ENCODE data around the gene FREM1. TPM values are rescaled to one million over a fixed set of nuclear protein-coding genes. Genes with fewer than 3 reads are reported as not detected.

Gene FREM1
- polyA plus RNA-seq, 1 donor from 2014 or later, result not detected

DNA sequence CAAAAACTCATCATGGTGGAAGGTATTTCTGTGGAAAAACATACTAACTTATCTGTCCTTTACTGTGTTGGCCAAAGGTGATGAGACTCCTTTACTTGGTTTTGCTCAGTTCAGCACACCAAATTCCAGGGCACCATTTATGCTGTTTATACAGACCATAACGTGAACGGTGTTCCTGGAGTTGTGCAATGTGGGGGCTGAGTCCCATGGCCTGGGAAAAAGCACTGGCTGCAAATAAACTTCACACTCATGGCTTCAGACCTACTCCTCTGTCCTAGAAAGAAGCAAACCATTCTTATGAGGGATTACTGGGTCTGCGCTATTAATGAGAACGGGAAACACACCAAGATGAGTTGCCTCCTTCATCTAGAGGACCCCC lies 10.4 kb downstream of the FREM1 start:
- no peaks in the 10 kb centered on the region for H3K36me3 Mint-ChIP-seq
- no peaks in the 10 kb centered on the region for H3K4me1 Mint-ChIP-seq
- H3K27ac Mint-ChIP-seq, result no peak overlapping the region
- no peaks in the 10 kb centered on the region for H3K9me3 Mint-ChIP-seq
- H3K4me3 Mint-ChIP-seq, result no peak overlapping the region
- no peaks in the 10 kb centered on the region for H3K27me3 Mint-ChIP-seq

DNA sequence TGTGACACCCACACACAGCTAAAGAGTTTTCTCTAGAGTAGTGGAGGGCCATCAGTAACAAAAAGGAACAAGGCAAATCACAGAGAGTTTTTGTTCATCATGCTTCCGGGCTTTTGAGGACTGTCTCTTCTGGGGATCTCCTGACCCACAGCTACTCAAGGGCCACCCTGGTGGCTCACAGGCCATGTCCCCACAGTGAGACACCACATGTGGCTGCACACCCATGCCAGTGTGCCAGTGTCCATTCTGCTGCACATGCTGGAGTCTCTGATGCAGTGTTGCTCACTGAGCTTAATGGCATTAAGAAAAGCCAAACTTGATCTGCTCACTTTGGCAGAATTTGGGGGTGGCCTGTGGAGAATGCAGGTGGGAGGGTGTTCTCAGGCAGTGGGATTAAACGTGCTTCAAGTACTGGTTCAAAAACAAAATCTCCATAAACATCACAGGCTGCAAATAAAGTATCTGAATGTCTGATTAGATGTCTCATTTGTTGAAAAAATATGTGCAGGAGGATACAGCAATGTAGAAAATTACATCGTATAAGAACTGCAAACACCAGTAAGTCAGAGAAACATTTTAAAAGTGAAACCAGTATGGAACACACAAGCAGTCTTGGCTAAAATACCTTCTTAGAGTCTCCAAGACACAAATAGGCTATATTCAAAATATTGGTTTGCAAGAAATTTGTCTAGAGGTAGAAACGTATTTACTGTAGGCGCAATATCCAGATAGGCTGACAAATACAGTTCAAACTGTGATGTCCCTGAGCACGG lies 11.0 kb downstream of the FREM1 start:
- Mint-ChIP-seq H3K4me3 (no peak overlapping the region), H3K4me1 (no peaks in the 10 kb centered on the region), H3K27ac (no peak overlapping the region), H3K36me3 (no peaks in the 10 kb centered on the region), H3K9me3 (no peaks in the 10 kb centered on the region), H3K27me3 (no peaks in the 10 kb centered on the region)

DNA sequence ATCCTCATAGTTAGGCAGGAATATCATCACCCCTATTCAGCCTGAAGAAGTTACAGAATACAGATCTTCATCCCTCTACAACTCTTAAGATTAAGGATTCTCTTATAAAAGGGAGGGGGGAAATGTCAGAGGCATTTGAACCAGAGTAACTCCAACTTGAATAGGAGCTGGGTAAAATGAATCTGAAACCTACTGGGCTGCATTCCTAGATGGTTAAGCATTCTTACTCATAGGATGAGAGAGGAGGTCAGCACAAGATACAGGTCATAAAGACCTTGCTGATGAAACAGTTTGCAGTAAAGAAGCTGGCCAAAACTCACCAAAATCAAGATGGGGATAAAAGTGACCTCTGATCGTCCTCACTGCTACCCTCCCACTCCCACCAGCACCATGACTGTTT lies 14.4 kb downstream of the FREM1 start:
- H3K9me3 Mint-ChIP-seq, result no peaks in the 10 kb centered on the region
- no peaks in the 10 kb centered on the region for H3K4me1 Mint-ChIP-seq
- no peak overlapping the region for H3K27ac Mint-ChIP-seq
- no peak overlapping the region for H3K4me3 Mint-ChIP-seq
- no peaks in the 10 kb centered on the region for H3K36me3 Mint-ChIP-seq
- H3K27me3 Mint-ChIP-seq, result peaks cover 1% of the 10 kb centered on the region

DNA sequence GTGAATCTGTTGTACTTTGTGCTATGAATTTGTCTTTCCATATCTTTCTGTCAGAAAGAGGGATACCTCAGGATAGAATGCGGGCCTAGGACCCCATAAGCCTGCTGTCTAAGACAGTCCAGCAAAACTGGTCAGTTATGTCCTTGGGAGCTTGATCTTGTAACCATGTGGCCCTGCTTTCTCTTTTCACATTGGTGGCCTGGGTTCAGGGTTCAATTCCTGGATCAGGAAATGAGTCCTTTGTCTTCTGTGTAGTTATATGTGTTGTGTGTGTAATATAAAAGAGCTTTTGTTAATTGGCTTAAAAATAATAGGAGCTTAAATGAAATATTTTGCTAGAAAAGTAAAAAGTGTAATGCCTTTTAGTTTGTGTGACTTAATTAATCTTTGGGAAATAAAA lies 16.9 kb downstream of the FREM1 start:
- Mint-ChIP-seq H3K4me3 (no peak overlapping the region), H3K9me3 (no peaks in the 10 kb centered on the region), H3K27me3 (peaks cover 1% of the 10 kb centered on the region), H3K4me1 (no peaks in the 10 kb centered on the region), H3K36me3 (no peaks in the 10 kb centered on the region), H3K27ac (no peak overlapping the region)

DNA sequence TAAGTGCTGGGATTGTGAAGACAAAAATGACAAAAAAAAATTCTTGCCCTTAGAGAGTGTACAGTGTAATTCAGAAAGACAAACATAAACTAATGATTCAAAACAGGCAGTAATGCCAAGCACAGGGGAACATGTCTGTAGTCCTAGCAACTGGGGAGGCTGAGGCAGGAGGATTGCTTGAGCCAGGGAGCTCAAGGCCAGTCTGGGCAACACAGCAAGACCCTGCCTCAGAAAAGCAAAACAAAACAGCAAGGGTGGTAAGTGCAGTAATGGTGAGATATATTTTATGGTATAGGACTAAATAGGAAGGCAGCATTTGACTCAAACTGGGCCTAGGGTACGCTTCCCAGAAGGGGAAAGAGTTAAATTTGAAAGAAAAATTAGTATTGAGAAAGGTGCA lies 18.9 kb downstream of the FREM1 start:
- H3K9me3 Mint-ChIP-seq, result no peaks in the 10 kb centered on the region
- H3K27ac Mint-ChIP-seq, result no peak overlapping the region
- H3K4me1 Mint-ChIP-seq, result no peaks in the 10 kb centered on the region

DNA sequence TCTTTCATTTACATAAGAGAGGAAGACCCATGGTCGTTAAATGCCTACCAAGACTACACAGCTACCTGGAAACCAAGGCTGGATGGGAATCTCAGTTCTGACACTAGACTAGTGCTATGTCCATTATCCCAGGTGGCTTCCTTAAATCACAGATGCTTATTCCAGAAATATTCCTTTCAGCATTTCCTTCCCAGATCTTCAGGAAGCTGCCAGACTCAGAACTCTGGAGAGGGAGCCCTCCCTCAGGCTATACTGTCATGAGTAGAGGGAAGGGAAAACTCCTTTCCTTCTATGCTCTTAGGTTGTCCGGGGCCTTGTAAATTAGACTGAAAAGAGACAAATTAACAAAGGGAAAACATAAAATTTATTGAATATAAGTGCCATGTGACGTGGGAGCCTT lies 20.8 kb downstream of the FREM1 start:
- Mint-ChIP-seq H3K27me3 (peaks cover 1% of the 10 kb centered on the region), H3K4me1 (no peaks in the 10 kb centered on the region), H3K4me3 (no peak overlapping the region), H3K9me3 (peaks cover 0 to 2% (median 0%) of the 10 kb centered on the region in 3 donors), H3K36me3 (no peaks in the 10 kb centered on the region), H3K27ac (no peak overlapping the region)

More for the DNA sequence above, 18.9 kb downstream of the FREM1 start:
- Mint-ChIP-seq H3K27me3 (peaks cover 1% of the 10 kb centered on the region), H3K36me3 (no peaks in the 10 kb centered on the region), H3K4me3 (no peak overlapping the region)

DNA sequence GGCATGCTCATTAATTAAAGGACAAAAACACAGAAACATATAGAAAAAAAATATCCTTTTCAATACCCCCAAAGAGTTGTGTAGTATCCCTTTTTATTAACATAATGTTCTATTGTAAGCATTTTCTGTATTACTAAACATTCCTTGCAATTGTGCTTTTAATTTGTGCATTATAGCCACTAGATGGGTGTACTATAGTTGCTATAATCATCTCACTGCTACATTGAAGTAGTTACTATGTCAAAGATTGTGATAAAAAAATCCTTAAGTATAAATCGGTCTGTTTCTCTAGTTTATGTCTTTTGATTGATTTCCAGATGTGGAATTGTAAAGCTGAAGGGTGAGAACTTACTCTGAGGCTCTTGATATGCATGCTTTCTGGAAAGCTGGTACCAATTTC lies 21.4 kb downstream of the FREM1 start:
- no peak overlapping the region for H3K4me3 Mint-ChIP-seq
- no peaks in the 10 kb centered on the region for H3K4me1 Mint-ChIP-seq
- no peak overlapping the region for H3K27ac Mint-ChIP-seq
- peaks cover 0 to 2% (median 0%) of the 10 kb centered on the region in 3 donors for H3K9me3 Mint-ChIP-seq
- H3K27me3 Mint-ChIP-seq, result peaks cover 1% of the 10 kb centered on the region
- no peaks in the 10 kb centered on the region for H3K36me3 Mint-ChIP-seq

DNA sequence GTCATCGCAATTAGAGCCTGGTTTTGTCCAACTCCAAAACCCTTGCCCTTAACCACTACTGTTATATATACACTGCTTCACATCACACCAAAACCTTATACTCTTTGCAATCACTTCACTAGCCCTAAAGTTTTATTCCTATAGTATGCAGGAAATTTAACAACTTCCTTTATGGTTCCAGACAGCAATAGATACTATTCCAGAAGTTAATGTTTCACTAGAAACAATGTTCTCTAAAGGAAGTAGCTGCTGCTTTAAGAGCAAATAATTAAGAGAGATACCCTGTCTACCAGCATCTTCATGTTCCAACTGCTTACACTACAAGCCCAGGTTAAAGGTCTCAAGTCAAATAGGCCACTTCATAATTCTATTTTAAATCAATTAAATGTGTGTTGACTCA lies 22.0 kb downstream of the FREM1 start:
- Mint-ChIP-seq H3K9me3 (peaks cover 0 to 2% (median 0%) of the 10 kb centered on the region in 3 donors), H3K27ac (no peak overlapping the region), H3K4me3 (no peak overlapping the region), H3K4me1 (no peaks in the 10 kb centered on the region), H3K27me3 (peaks cover 1% of the 10 kb centered on the region), H3K36me3 (no peaks in the 10 kb centered on the region)

DNA sequence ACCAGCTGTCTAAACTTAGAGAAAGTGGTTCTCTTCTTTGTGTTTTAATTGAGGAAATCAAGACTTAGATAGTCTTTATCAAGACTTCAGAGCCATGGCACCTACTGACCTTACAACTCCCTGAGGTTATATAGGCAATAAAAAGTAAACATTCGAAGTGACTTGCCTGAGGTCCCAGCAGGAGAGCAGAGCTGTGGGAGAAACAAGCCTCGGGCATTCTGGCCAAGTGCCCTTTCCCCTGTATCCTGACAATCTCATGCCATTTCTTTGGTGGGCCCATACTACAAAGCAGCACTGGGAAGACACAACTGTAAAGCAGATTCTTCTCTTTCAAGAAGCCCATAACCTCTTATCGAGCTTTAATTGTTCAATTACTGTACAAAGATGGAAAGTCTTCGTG lies 23.1 kb downstream of the FREM1 start:
- Mint-ChIP-seq H3K27ac (no peak overlapping the region), H3K9me3 (peaks cover 0 to 2% (median 0%) of the 10 kb centered on the region in 3 donors)

DNA sequence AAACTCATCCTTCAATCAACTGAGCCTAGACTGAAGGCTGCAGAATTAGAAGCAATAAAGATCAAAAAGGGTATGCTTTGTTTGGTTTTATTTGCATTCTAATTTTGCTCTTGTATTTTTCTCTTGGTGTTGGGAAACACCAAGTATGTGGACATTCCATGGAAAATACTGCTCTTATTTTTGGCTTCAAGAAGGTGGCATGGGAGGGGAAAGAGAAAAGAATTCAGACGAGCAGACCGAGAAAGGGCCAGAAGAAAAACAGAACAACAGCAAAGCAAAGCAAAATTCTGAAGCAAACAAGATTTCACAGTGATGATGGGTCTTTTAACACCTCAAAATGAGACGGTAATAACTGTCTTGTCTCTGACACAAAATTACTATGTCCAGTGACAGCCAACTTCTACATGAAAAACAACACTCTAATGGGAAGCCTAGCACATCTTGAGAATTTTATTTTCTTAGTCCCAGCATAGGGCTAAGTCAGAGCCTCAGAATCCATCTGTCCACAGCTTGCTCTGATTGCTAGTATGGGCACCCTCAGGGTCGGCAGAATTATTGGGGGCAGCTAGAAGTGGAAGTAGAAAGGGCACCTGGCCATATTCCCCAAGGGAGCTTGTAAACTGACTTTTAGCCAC lies 26.8 kb downstream of the FREM1 start:
- Mint-ChIP-seq H3K27ac (no peak overlapping the region), H3K4me3 (no peak overlapping the region), H3K9me3 (peaks cover 0 to 5% (median 0%) of the 10 kb centered on the region in 3 donors), H3K36me3 (no peaks in the 10 kb centered on the region), H3K27me3 (peaks cover 7% of the 10 kb centered on the region), H3K4me1 (no peaks in the 10 kb centered on the region)

More for the DNA sequence above, 23.1 kb downstream of the FREM1 start:
- no peaks in the 10 kb centered on the region for H3K4me1 Mint-ChIP-seq
- H3K4me3 Mint-ChIP-seq, result no peak overlapping the region
- no peaks in the 10 kb centered on the region for H3K27me3 Mint-ChIP-seq
- no peaks in the 10 kb centered on the region for H3K36me3 Mint-ChIP-seq

DNA sequence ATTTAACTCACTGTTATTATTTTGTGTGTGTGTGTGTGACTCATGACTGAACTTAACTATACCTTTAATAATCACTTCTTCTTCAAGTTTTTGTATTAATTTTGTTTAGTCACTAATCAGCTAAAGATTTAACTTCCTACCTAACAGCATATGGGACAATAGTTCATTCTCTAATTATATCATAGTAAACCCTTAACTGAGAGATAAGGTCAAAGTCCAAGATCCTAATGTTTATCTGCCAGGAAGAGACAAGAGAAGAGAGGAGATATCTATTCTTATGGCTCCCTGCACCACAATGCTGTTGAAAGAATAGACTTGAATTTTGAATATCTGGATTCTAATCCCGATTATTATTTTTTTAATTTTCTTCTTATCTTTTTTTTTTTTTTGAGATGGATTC lies 28.1 kb downstream of the FREM1 start:
- Mint-ChIP-seq H3K4me3 (no peak overlapping the region), H3K9me3 (peaks cover 0 to 5% (median 0%) of the 10 kb centered on the region in 3 donors), H3K4me1 (no peaks in the 10 kb centered on the region), H3K27me3 (peaks cover 7% of the 10 kb centered on the region), H3K27ac (no peak overlapping the region), H3K36me3 (peaks cover 3% of the 10 kb centered on the region)

DNA sequence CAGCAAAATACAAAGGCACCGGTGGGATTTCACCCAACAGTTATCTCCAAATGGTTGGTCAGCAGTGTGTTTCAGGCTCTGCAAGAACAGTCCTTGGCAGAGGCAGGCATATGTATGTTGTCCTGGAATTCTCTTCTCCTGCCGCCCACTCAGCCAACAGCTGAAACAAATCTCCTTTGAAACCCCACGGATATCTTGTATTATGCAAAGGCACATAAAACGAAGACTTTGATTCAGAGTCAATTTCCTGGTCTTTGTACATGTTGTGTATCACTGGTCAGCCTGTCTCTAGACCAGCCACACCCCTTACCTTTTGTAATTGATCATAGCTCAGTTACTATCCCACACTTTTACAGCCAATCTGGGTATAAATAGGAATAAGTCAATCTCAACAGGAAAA lies 29.2 kb downstream of the FREM1 start:
- Mint-ChIP-seq H3K27ac (no peak overlapping the region), H3K4me1 (no peaks in the 10 kb centered on the region), H3K4me3 (no peak overlapping the region), H3K36me3 (peaks cover 3% of the 10 kb centered on the region), H3K9me3 (peaks cover 0 to 5% (median 0%) of the 10 kb centered on the region in 3 donors), H3K27me3 (peaks cover 7% of the 10 kb centered on the region)

DNA sequence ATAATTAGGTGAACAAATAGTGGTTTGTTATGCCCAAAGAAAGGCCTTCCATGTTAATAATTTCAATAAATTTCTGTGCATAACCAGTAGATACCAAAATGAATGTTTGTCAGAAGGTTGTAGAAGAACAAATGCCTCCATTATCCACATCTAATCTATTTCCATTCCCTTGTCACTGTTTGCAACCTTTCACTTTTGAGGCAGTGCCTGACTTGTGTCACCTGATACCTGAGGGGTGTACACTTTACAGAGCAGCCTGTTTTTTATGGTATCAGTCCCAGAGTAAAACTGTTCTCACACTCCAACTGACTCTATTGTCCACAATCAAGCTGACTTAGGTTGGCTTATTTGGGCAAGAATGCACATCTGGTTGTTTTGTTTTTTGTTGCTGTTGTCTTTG lies 40.1 kb downstream of the FREM1 start:
- H3K27me3 Mint-ChIP-seq, result peaks cover 7% of the 10 kb centered on the region
- H3K4me3 Mint-ChIP-seq, result no peak overlapping the region
- no peak overlapping the region for H3K27ac Mint-ChIP-seq
- H3K36me3 Mint-ChIP-seq, result no peaks in the 10 kb centered on the region
- peaks cover 0 to 4% (median 0%) of the 10 kb centered on the region in 3 donors for H3K9me3 Mint-ChIP-seq
- H3K4me1 Mint-ChIP-seq, result no peaks in the 10 kb centered on the region

DNA sequence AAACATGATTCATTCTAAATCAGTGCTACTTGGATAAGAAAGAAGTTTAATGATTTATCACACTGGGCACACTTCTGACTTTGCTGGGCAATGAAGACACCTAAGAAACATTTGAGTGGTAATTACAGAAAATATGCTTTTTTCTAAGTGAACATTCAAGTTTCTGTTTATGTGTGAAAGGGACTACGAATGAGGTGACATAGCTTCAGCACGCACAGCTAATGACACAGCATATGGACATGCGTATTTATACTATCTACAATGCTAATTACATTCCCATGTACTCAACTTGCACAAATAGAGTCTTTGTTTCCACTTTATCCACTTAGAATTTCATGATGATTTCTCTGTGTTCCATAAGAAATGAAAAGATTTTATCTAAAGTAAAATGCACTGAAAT lies 40.6 kb downstream of the FREM1 start:
- peaks cover 0 to 4% (median 0%) of the 10 kb centered on the region in 3 donors for H3K9me3 Mint-ChIP-seq
- H3K27ac Mint-ChIP-seq, result no peak overlapping the region
- H3K27me3 Mint-ChIP-seq, result peaks cover 7% of the 10 kb centered on the region
- no peak overlapping the region for H3K4me3 Mint-ChIP-seq
- H3K36me3 Mint-ChIP-seq, result no peaks in the 10 kb centered on the region
- H3K4me1 Mint-ChIP-seq, result no peaks in the 10 kb centered on the region

DNA sequence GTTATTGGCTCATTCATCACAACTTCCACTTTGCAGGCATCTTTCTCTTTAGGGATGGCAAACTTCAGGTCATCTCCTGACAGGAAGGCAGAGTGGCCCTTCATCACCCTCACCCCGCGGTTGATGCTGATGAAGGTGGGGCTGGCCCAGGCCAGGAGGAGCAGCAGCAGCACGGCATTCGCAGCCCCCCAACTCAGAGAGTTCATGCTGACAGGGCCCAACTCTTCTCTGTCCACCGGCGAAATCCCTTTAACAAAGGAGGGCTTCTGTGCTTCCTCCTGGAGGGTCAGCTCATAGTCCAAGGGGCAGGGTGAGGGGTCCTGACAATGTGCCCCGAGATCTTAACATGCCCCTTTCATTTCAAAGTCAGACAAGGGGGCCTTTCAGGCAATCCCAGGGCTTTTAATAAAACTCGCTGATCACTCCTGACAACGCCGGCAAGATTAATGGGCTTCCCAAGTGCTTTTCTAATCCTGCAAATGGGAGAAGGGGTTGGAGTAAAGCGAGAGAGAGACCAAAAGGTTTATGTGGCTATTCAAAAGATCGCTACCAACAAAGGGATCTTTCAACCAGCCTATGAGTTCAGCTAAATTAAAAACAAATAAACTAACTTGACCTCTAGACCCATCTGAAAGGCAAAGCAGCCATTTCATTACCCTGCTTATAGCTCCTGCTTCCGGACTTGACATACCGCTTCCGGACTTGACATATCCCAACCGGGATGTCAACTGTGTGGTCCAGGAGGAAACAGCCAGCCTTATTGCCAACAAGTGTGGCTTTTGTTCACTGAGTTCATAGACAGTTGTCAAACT lies 41.2 kb downstream of the FREM1 start:
- H3K4me3 Mint-ChIP-seq, result no peak overlapping the region
- H3K4me1 Mint-ChIP-seq, result no peaks in the 10 kb centered on the region
- H3K27me3 Mint-ChIP-seq, result peaks cover 7% of the 10 kb centered on the region
- H3K27ac Mint-ChIP-seq, result no peak overlapping the region
- peaks cover 0 to 2% (median 0%) of the 10 kb centered on the region in 3 donors for H3K9me3 Mint-ChIP-seq
- no peaks in the 10 kb centered on the region for H3K36me3 Mint-ChIP-seq

Measured in IgD-negative memory B cell (primary cell).